Neural progenitor cell (in vitro differentiated cells): ENCODE data around the gene OR5AK2. TPM values are rescaled to one million over a fixed set of nuclear protein-coding genes. Genes with fewer than 3 reads are reported as not detected.

Experiments used
- DNase-seq: peaks from one replicate; pipeline ENCODE4 v3.0.0-alpha.2; 2016; ENCODE audit warnings: low spot score
- H2AFZ ChIP-seq: fragments of 200-600 bp; sonication (generic); replicated peaks from 2 replicates; pipeline ENCODE4 v1.6.1; 2016; ENCODE audit warnings: antibody characterized with exemption
- H3F3A ChIP-seq: fragments of 200-600 bp; sonication (generic); 2 replicates; pipeline ENCODE4 v1.6.1; 2016; ENCODE audit warnings: antibody characterized with exemption, low read depth
- H3K27ac ChIP-seq: fragments of 200-600 bp; sonication (generic); 2 replicates; pipeline ENCODE4 v1.5.1; 2016; ENCODE audit warnings: mild to moderate bottlenecking
- H3K27me3 ChIP-seq: fragments of 200-600 bp; sonication (generic); 2 replicates; pipeline ENCODE4 v1.6.1; 2016; ENCODE audit warnings: mild to moderate bottlenecking, moderate library complexity
- H3K36me3 ChIP-seq: fragments of 200-600 bp; sonication (generic); 2 replicates; pipeline ENCODE4 v1.5.1; 2016
- H3K4me1 ChIP-seq: fragments of 200-600 bp; sonication (generic); 2 replicates; pipeline ENCODE4 v1.6.1; 2016; ENCODE audit warnings: mixed run types
- H3K4me2 ChIP-seq: fragments of 200-600 bp; sonication (generic); 2 replicates; pipeline ENCODE4 v1.6.1; 2016
- H3K4me3 ChIP-seq: fragments of 200-600 bp; sonication (generic); 2 replicates; pipeline ENCODE4 v1.5.1; 2016
- H3K79me2 ChIP-seq: fragments of 200-600 bp; sonication (generic); 2 replicates; pipeline ENCODE4 v1.6.1; 2016; ENCODE audit warnings: low read depth
- H3K9ac ChIP-seq: fragments of 200-600 bp; sonication (generic); 2 replicates; pipeline ENCODE4 v1.6.1; 2016
- H3K9me3 ChIP-seq: fragments of 200-600 bp; sonication (generic); 2 replicates; pipeline ENCODE4 v1.5.1; 2016; ENCODE audit warnings: low read depth
- H4K20me1 ChIP-seq: fragments of 200-600 bp; sonication (generic); 2 replicates; pipeline ENCODE4 v1.6.1; 2016; ENCODE audit warnings: low read depth
- H3K27ac Mint-ChIP-seq: 3 replicates; pipeline ENCODE4 v1.8.0; 2021; ENCODE audit warnings: mixed read lengths
- H3K27me3 Mint-ChIP-seq: 2 replicates; pipeline ENCODE4 v1.8.0; 2022; ENCODE audit warnings: low read depth, mild to moderate bottlenecking, inconsistent platforms, moderate library complexity, mixed read lengths; ENCODE audit not compliant: insufficient read depth
- H3K36me3 Mint-ChIP-seq: 3 replicates; pipeline ENCODE4 v1.8.0; 2021; ENCODE audit warnings: mixed read lengths
- H3K4me1 Mint-ChIP-seq: 3 replicates; pipeline ENCODE4 v1.8.0; 2021; ENCODE audit warnings: mixed read lengths
- H3K4me3 Mint-ChIP-seq: 3 replicates; pipeline ENCODE4 v1.8.0; 2021; ENCODE audit warnings: mild to moderate bottlenecking, moderate library complexity, mixed read lengths
- H3K9me3 Mint-ChIP-seq: 3 replicates; pipeline ENCODE4 v1.8.0; 2020; ENCODE audit warnings: mixed read lengths
- EZH2 ChIP-seq: fragments of 200-600 bp; sonication (generic); IDR thresholded peaks from 2 replicates; pipeline ENCODE4 v1.6.1; 2017; ENCODE audit warnings: antibody characterized with exemption, mild to moderate bottlenecking, moderate library complexity
- EZH2phosphoT487 ChIP-seq: fragments of 200-600 bp; sonication (generic); IDR thresholded peaks from 2 replicates; pipeline ENCODE4 v1.6.1; 2017; ENCODE audit warnings: antibody characterized with exemption
- total RNA-seq: library from RNA; depleted of rRNA; stranded (reverse); fragments of >200 nt; gene quantifications from 2 replicates; pipeline ENCODE4 v1.2.3, GENCODE V29; 2015; ENCODE audit warnings: low replicate concordance
- TF ChIP-seq, protein P1 (sequence below): fragments of 200-600 bp; sonication (generic); IDR thresholded peaks from 2 replicates; pipeline ENCODE4 v1.5.1; 2017; ENCODE audit warnings: antibody characterized with exemption, mild to moderate bottlenecking

OR5AK2 gene
- total RNA-seq, 1 donor from 2014 or later: not detected

GRCh38 chr11:56961609-56962008 is 27.1 kb upstream of the OR5AK2 start:
- H3K4me3 Mint-ChIP-seq: no peak overlapping the region
- Histone ChIP-seq H3K9ac (no peak overlapping the region), H3K4me3 (no peak overlapping the region), H3K4me2 (no peak overlapping the region), H3F3A (no peaks in the 10 kb centered on the region), H3K9me3 (no peaks in the 10 kb centered on the region), H3K27me3 (no peaks in the 10 kb centered on the region), H3K36me3 (no peaks in the 10 kb centered on the region), H3K27ac (no peak overlapping the region), H3K4me1 (no peaks in the 10 kb centered on the region), H3K79me2 (no peaks in the 10 kb centered on the region), H2AFZ (no peak overlapping the region), H4K20me1 (no peaks in the 10 kb centered on the region)
- TF ChIP-seq EZH2phosphoT487 (no peak), EZH2 (no peak)
- TF ChIP-seq, protein P1, sequence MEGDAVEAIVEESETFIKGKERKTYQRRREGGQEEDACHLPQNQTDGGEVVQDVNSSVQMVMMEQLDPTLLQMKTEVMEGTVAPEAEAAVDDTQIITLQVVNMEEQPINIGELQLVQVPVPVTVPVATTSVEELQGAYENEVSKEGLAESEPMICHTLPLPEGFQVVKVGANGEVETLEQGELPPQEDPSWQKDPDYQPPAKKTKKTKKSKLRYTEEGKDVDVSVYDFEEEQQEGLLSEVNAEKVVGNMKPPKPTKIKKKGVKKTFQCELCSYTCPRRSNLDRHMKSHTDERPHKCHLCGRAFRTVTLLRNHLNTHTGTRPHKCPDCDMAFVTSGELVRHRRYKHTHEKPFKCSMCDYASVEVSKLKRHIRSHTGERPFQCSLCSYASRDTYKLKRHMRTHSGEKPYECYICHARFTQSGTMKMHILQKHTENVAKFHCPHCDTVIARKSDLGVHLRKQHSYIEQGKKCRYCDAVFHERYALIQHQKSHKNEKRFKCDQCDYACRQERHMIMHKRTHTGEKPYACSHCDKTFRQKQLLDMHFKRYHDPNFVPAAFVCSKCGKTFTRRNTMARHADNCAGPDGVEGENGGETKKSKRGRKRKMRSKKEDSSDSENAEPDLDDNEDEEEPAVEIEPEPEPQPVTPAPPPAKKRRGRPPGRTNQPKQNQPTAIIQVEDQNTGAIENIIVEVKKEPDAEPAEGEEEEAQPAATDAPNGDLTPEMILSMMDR: no peak
- H3K27ac Mint-ChIP-seq: no peak overlapping the region
- no peaks in the 10 kb centered on the region for H3K4me1 Mint-ChIP-seq
- DNase-seq: no peak
- peaks cover 4% of the 10 kb centered on the region for H3K9me3 Mint-ChIP-seq
- H3K27me3 Mint-ChIP-seq: no peaks in the 10 kb centered on the region
- H3K36me3 Mint-ChIP-seq: no peaks in the 10 kb centered on the region

DNA sequence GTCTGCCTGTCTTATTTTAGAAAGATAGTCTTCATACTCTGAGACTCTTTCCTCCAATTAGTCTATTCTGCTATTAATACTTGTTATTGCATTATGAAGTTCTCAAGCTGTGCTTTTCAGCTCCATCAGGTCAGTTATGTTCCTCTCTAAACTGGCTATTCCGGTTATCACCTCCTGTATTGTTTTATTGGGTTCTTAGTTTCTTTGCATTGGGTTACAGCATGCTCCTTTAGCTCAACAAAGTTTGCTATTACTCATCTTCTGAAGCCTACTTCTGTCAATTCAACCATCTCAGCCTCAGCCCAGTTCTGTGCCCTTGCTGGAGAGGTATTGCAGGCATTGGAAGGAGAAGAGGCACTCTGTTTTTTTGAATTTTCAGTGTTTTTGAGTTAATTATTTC is 21.0 kb upstream of the OR5AK2 start:
- H3K27ac Mint-ChIP-seq: no peak overlapping the region
- peaks cover 11% of the 10 kb centered on the region for H3K9me3 Mint-ChIP-seq
- no peaks in the 10 kb centered on the region for H3K36me3 Mint-ChIP-seq

DNA sequence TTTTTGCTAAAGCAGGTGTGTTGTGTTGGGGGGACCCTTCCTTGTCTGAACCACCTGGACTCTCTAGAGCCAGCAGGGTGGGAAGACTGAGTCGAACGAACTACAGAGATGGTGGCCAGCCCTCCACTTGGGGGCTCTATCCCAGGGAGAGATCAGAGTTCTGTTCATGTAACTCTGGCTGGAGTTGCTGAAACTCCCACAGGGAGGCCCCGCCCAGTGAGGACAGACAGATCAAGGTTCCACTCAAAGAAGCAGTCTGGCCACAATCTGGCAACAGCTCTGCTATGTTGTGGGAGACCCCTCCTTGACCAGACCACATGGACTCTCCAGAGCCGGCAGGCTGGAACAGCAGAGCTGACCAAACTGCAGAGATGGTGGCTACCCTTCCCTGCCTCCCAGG is 20.2 kb upstream of the OR5AK2 start:
- Histone ChIP-seq H3K4me3 (no peak overlapping the region), H3K27me3 (no peaks in the 10 kb centered on the region), H3K9me3 (no peaks in the 10 kb centered on the region), H3K79me2 (no peaks in the 10 kb centered on the region), H3K9ac (no peak overlapping the region), H3K27ac (no peak overlapping the region), H3F3A (no peaks in the 10 kb centered on the region), H3K4me1 (no peaks in the 10 kb centered on the region), H4K20me1 (no peaks in the 10 kb centered on the region), H3K4me2 (no peak overlapping the region), H3K36me3 (no peaks in the 10 kb centered on the region), H2AFZ (no peak overlapping the region)
- no peak overlapping the region for H3K4me3 Mint-ChIP-seq
- no peaks in the 10 kb centered on the region for H3K4me1 Mint-ChIP-seq
- no peak overlapping the region for H3K27ac Mint-ChIP-seq
- H3K27me3 Mint-ChIP-seq: no peaks in the 10 kb centered on the region
- TF ChIP-seq, protein P1: no peak
- TF ChIP-seq EZH2 (no peak), EZH2phosphoT487 (no peak)
- H3K9me3 Mint-ChIP-seq: peaks cover 11% of the 10 kb centered on the region
- no peak for DNase-seq
- H3K36me3 Mint-ChIP-seq: no peaks in the 10 kb centered on the region

More for the DNA sequence above, 21.0 kb upstream of the OR5AK2 start:
- Histone ChIP-seq H2AFZ (no peak overlapping the region), H4K20me1 (no peaks in the 10 kb centered on the region), H3K9ac (no peak overlapping the region), H3K4me1 (no peaks in the 10 kb centered on the region), H3K4me3 (no peak overlapping the region), H3K9me3 (no peaks in the 10 kb centered on the region), H3K36me3 (no peaks in the 10 kb centered on the region), H3F3A (no peaks in the 10 kb centered on the region), H3K4me2 (no peak overlapping the region), H3K27me3 (no peaks in the 10 kb centered on the region), H3K27ac (no peak overlapping the region), H3K79me2 (no peaks in the 10 kb centered on the region)
- DNase-seq: no peak
- Mint-ChIP-seq H3K4me3 (no peak overlapping the region), H3K4me1 (no peaks in the 10 kb centered on the region), H3K27me3 (no peaks in the 10 kb centered on the region)
- TF ChIP-seq EZH2phosphoT487 (no peak), EZH2 (no peak)
- TF ChIP-seq, protein P1: no peak
